IMR-90 (cell line): ENCODE data around the gene ERGIC1. TPM values are rescaled to one million over a fixed set of nuclear protein-coding genes. Genes with fewer than 3 reads are reported as not detected.

Source experiments
- ATAC-seq: fragments of 200-7000 bp; cut with Tn5 transposase; 2 replicates; pipeline ENCODE4 v1.9.1; 2020; ENCODE audit warnings: low read depth, mild to moderate bottlenecking, moderate library complexity
- BruUV-seq: library from RNA; stranded (reverse); fragments of 400-500 nt; replicated peaks from 2 replicates; lab custom pipeline; 2021; lab: Mats Ljungman, UMichigan
- CTCF ChIA-PET: fragments of 300-600 bp; formaldehyde crosslinking; extraction: SDS; loops from one replicate; lab custom pipeline; 2021; ENCODE audit warnings: antibody characterized with exemption; lab: Yijun Ruan, JAX
- POLR2A ChIA-PET: fragments of 300-600 bp; sonication (Branson Sonifier 250); formaldehyde crosslinking; loops from one replicate; lab custom pipeline; 2022; ENCODE audit warnings: antibody characterized with exemption; ENCODE audit not compliant: unreplicated experiment; lab: Charles Lee
- DNase-seq: peaks from one replicate; pipeline ENCODE4 v3.0.0; 2013
- H2AFZ ChIP-seq: replicated peaks from 2 replicates; pipeline ENCODE3; 2013; ENCODE audit warnings: low read length, mild to moderate bottlenecking; ENCODE audit not compliant: poor library complexity
- H2AK5ac ChIP-seq: 2 replicates; pipeline ENCODE4 v1.6.1; 2013; ENCODE audit warnings: low read depth, low read length, inconsistent platforms
- H2AK9ac ChIP-seq: replicated peaks from 2 replicates; pipeline ENCODE3; 2013; ENCODE audit warnings: mild to moderate bottlenecking, low read depth, low read length, moderate library complexity; ENCODE audit not compliant: poor library complexity
- H2BK120ac ChIP-seq: 2 replicates; pipeline ENCODE4 v1.6.1; 2013; ENCODE audit warnings: low read depth, low read length, inconsistent platforms
- H2BK15ac ChIP-seq: 3 replicates; pipeline ENCODE4 v1.6.1; 2013; ENCODE audit warnings: low read depth, low read length, inconsistent platforms
- H2BK20ac ChIP-seq: 2 replicates; pipeline ENCODE4 v1.6.1; 2013; ENCODE audit warnings: low read depth, mild to moderate bottlenecking, inconsistent platforms, low read length, moderate library complexity
- H2BK5ac ChIP-seq: 2 replicates; pipeline ENCODE4 v1.6.1; 2013; ENCODE audit warnings: mild to moderate bottlenecking, low read depth, low read length, inconsistent platforms; ENCODE audit not compliant: poor library complexity, severe bottlenecking
- H3K14ac ChIP-seq: replicated peaks from 2 replicates; pipeline ENCODE4 v1.6.1; 2013; ENCODE audit warnings: low read depth, low read length, inconsistent platforms
- H3K18ac ChIP-seq: 2 replicates; pipeline ENCODE4 v1.6.1; 2013; ENCODE audit warnings: low read depth, low read length, control low read depth
- H3K23ac ChIP-seq: 2 replicates; pipeline ENCODE4 v1.6.1; 2013; ENCODE audit warnings: low read depth, low read length, inconsistent platforms
- H3K27ac ChIP-seq: 2 replicates; pipeline ENCODE4 v1.5.1; 2013; ENCODE audit warnings: mild to moderate bottlenecking, control low read depth, low read length; ENCODE audit not compliant: insufficient read depth
- H3K27me3 ChIP-seq: 2 replicates; pipeline ENCODE4 v1.6.1; 2013; ENCODE audit warnings: low read length; ENCODE audit not compliant: control insufficient read depth, insufficient read depth
- H3K36me3 ChIP-seq: 2 replicates; pipeline ENCODE4 v1.6.1; 2013; ENCODE audit warnings: low read length, mixed read lengths; ENCODE audit not compliant: control insufficient read depth, insufficient read depth
- H3K4ac ChIP-seq: 2 replicates; pipeline ENCODE4 v1.6.1; 2013; ENCODE audit warnings: low read depth, low read length, inconsistent platforms
- H3K4me1 ChIP-seq: 2 replicates; pipeline ENCODE4 v1.6.1; 2013; ENCODE audit warnings: low read length, mixed read lengths; ENCODE audit not compliant: control insufficient read depth, insufficient read depth
- H3K4me2 ChIP-seq: 2 replicates; pipeline ENCODE4 v1.6.1; 2013; ENCODE audit warnings: low read depth, mild to moderate bottlenecking, control low read depth, low read length, moderate library complexity
- H3K4me3 ChIP-seq: 2 replicates; pipeline ENCODE4 v1.5.1; 2013; ENCODE audit warnings: low read depth, mild to moderate bottlenecking, control low read depth, low read length, moderate library complexity; ENCODE audit not compliant: insufficient read depth
- H3K56ac ChIP-seq: 2 replicates; pipeline ENCODE4 v1.6.1; 2013; ENCODE audit warnings: low read length, inconsistent platforms; ENCODE audit not compliant: insufficient read depth; ENCODE audit errors: extremely low read depth
- H3K79me1 ChIP-seq, 2 experiments: 2 replicates each; pipeline ENCODE4 v1.6.1; 2013; ENCODE audit warnings: low read length in 2 of 2, inconsistent platforms in 1 of 2, low read depth in 1 of 2
- H3K9ac ChIP-seq: 2 replicates; pipeline ENCODE4 v1.6.1; 2013; ENCODE audit warnings: low read depth, low read length, control low read depth
- H3K9me1 ChIP-seq: 2 replicates; pipeline ENCODE4 v1.6.1; 2013; ENCODE audit warnings: low read length, inconsistent platforms; ENCODE audit not compliant: insufficient read depth
- H3K9me3 ChIP-seq: 2 replicates; pipeline ENCODE4 v1.6.1; 2013; ENCODE audit warnings: low read length; ENCODE audit not compliant: control insufficient read depth, insufficient read depth
- H4K20me1 ChIP-seq: 2 replicates; pipeline ENCODE4 v1.6.1; 2013; ENCODE audit warnings: low read length, inconsistent platforms; ENCODE audit not compliant: insufficient read depth
- H4K5ac ChIP-seq: 2 replicates; pipeline ENCODE4 v1.6.1; 2013; ENCODE audit warnings: mild to moderate bottlenecking, low read depth, low read length, control low read depth
- H4K8ac ChIP-seq, 2 experiments: 2 replicates each; pipeline ENCODE4 v1.6.1; 2013; ENCODE audit warnings: low read depth in 2 of 2, low read length in 2 of 2, control low read depth in 1 of 2, inconsistent platforms in 1 of 2
- H4K91ac ChIP-seq: 2 replicates; pipeline ENCODE4 v1.6.1; 2013; ENCODE audit warnings: low read depth, low read length, inconsistent platforms; ENCODE audit not compliant: insufficient read depth
- BHLHE40 ChIP-seq: fragments of 150-350 bp; IDR thresholded peaks from 2 replicates; pipeline ENCODE4 v1.6.1; 2016; ENCODE audit warnings: mild to moderate bottlenecking, low read depth, low read length
- CEBPB ChIP-seq: IDR thresholded peaks from 2 replicates; pipeline ENCODE4 v1.6.1; 2012; ENCODE audit warnings: low read depth, low read length, improper control_type of control experiment
- MAFK ChIP-seq: IDR thresholded peaks from 2 replicates; pipeline ENCODE4 v1.6.1; 2012; ENCODE audit warnings: low read depth, low read length, improper control_type of control experiment
- MXI1 ChIP-seq: IDR thresholded peaks from 2 replicates; pipeline ENCODE4 v1.6.1; 2012; ENCODE audit warnings: low read depth, mild to moderate bottlenecking, low read length, moderate library complexity, borderline replicate concordance
- NFE2L2 ChIP-seq: fragments of 150-350 bp; IDR thresholded peaks from 2 replicates; pipeline ENCODE4 v1.6.1; 2016; ENCODE audit warnings: low read depth, mild to moderate bottlenecking, low read length
- POLR2A ChIP-seq: IDR thresholded peaks from 2 replicates; pipeline ENCODE4 v1.6.1; 2012; ENCODE audit warnings: mild to moderate bottlenecking, low read depth, low read length
- RAD21 ChIP-seq: IDR thresholded peaks from 2 replicates; pipeline ENCODE4 v1.6.1; 2012; ENCODE audit warnings: low read length, improper control_type of control experiment
- RCOR1 ChIP-seq: IDR thresholded peaks from 2 replicates; pipeline ENCODE4 v1.6.1; 2012; ENCODE audit warnings: mild to moderate bottlenecking, low read length, improper control_type of control experiment; ENCODE audit not compliant: insufficient replicate concordance
- WGBS, 2 experiments: methylation state at CpG; one replicate each; pipeline versions ENCODE4 v1.1.5 to v1.1.7; 2013; ENCODE audit warnings: missing lambda C conversion rate in 2 of 2; ENCODE audit not compliant: insufficient read length in 1 of 2; ENCODE audit errors: extremely low coverage in 2 of 2; 5-methylcytosine and 5-hydroxymethylcytosine counted together
- dilution Hi-C: fragments of 300-500 bp; cut with HindIII; formaldehyde crosslinking; loops from one replicate; pipeline ENCODE4 v1.14.3; 2018; ENCODE audit warnings: low sequenced_read_pairs; ENCODE audit not compliant: unreplicated experiment
- in situ Hi-C: fragments of 300-500 bp; cut with MboI; formaldehyde crosslinking; loops from 3 replicates; pipeline ENCODE4 v1.14.3; 2019; ENCODE audit warnings: low sequenced_read_pairs, inconsistent platforms, mixed read lengths
- intact Hi-C: fragments of 100-400 bp; cut with micrococcal nuclease; formaldehyde crosslinking; loops from 2 replicates; pipeline ENCODE4 v1.10.0; 2022
- polyA plus RNA-seq, 3 experiments: library from polyadenylated mRNA; depleted of rRNA; stranded (reverse); fragments of >200 nt; gene quantifications; 2 replicates each; pipeline ENCODE4 v1.2.3, GENCODE V29; 2012; ENCODE audit warnings: low replicate concordance in 1 of 3
- total RNA-seq: library from RNA; depleted of rRNA; stranded (reverse); fragments of >200 nt; gene quantifications from 2 replicates; pipeline ENCODE4 v1.2.3, GENCODE V29; 2012

The ERGIC1 gene
- total and polyA plus RNA-seq, 2 of the 4 experiments (the other 2 are of a cell fraction): 134 to 192 TPM

DNA sequence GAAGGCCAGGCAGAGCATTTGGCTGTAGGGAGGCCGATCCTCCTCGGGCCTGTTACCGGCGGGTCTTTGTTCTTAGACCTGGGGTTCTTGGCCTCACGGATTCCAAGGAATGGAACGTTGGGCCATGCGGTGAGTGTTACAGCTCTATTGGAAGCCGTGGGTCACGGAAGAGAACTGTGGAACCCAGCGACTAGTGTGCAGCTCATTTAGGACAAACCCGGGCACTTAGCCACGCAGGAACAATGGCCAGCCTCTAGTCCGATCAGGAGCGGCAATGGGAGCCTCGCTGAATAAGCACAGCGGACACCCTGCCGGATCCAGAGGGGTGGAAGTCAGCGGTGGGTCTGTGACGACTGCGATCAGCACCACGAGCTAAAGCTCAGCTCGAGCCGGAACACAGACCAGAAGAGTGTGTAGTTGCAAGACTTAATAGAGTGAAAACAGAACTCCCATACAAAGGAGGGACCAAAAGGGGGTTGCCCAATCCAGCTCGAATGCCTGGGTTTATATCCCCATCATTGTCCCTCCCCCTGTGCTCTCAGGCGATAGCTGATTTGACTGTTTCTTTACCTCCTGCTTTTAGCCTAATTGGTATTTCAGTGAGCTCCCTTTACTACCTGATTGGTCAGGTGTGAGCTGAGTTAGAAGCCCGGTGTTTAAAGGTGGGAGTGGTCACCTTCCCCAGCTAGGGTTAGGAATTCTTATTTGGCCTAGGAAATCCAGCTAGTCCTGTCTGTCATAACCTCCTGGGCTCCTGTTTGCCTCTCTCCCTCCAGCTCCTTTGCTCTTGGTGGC, 71.5 kb downstream of the ERGIC1 start:
- no peak for DNase-seq
- CTCF ChIA-PET: interaction anchor here (0.6 to 1.0 kb wide), 2 partner anchors 152 to 191 kb away, joined by 5 to 8 read pairs; no protein-coding TSS in a partner anchor
- Histone ChIP-seq H3K9ac (no peak overlapping the region), H2BK20ac (peak overlapping the region; percentile 94), H4K91ac (peak overlapping the region; percentile 94), H3K27me3 (no peaks in the 10 kb centered on the region), H4K20me1 (peaks cover 9% of the 10 kb centered on the region; the same call in 1 of the 2 replicates), H3K9me1 (peaks cover 47% of the 10 kb centered on the region), H3K4ac (peak overlapping the region; percentile 96), H4K5ac (peak overlapping the region; percentile 38), H2AFZ (no peak overlapping the region), H3K79me1 (peaks cover 40 to 72% of the 10 kb centered on the region in 2 experiments; a peak in 3 of 4 replicates), H3K23ac (peak overlapping the region; percentile 61), H3K9me3 (no peaks in the 10 kb centered on the region), H3K56ac (peak overlapping the region; percentile 16), H3K4me2 (no peak overlapping the region), H2BK15ac (peak overlapping the region; percentile 93), H3K18ac (peak overlapping the region; percentile 65), H3K4me3 (no peak overlapping the region), H2AK9ac (peak overlapping the region; percentile 60), H4K8ac (peak overlapping the region; percentile 55 to 74), H2BK120ac (peak overlapping the region; percentile 98), H2AK5ac (peak overlapping the region; percentile 94), H3K27ac (peak overlapping the region; percentile 97), H2BK5ac (peak overlapping the region; percentile 99), H3K4me1 (peaks cover 54% of the 10 kb centered on the region), H3K14ac (peak overlapping the region; percentile 92), H3K36me3 (peaks cover 6% of the 10 kb centered on the region)
- in situ Hi-C loops (loop anchor here (10.0 kb wide), 1 partner anchor 131 kb away; the partner anchor contains the start of gene DUSP1), intact Hi-C loops (loop anchor here (10.0 kb wide), 1 partner anchor 191 kb away; no protein-coding TSS in a partner anchor), dilution Hi-C loops (no loop called here)
- no peak for TF ChIP-seq BHLHE40
- no peak for TF ChIP-seq MAFK
- peak; percentile 26; the same call in 1 of the 2 replicates for TF ChIP-seq CEBPB
- TF ChIP-seq MXI1: no peak
- TF ChIP-seq RAD21: no peak
- no peak for TF ChIP-seq NFE2L2
- peak; percentile 26; the same call in 1 of the 2 replicates for TF ChIP-seq POLR2A
- TF ChIP-seq RCOR1: no peak
- BruUV-seq: no TSS peak
- POLR2A ChIA-PET: no interaction called here
- ATAC-seq: no peak
- WGBS, 2 experiments: 93% methylated on average over 18 of the region's 26 CpGs; no CpG with 5 or more reads in 1 of the 2 experiments
